Smooth muscle cell (in vitro differentiated cells): ENCODE results near the gene RIOK3. TPM values are rescaled to one million over a fixed set of nuclear protein-coding genes. Genes with fewer than 3 reads are reported as not detected.
A peak's percentile ranks its signal among the peaks of the same experiment; 100 is the strongest.
"Not testable (repeated sequence)": the region's sequence is repeated elsewhere in the genome, so short reads cannot be mapped to it uniquely, and the experiment has no call there.

Source experiments
- DNase-seq: peaks from one replicate; lab custom pipeline; 2025; ENCODE audit not compliant: unreplicated experiment; lab: John Stamatoyannopoulos, UW
- H2AFZ ChIP-seq: fragments of 200-600 bp; sonication (generic); 2 replicates; pipeline ENCODE4 v1.6.0; 2016; ENCODE audit warnings: antibody characterized with exemption, low read depth, mild to moderate bottlenecking
- H3F3A ChIP-seq: fragments of 200-600 bp; sonication (generic); 2 replicates; pipeline ENCODE4 v1.6.0; 2017; ENCODE audit warnings: antibody characterized with exemption, low read depth
- H3K27ac ChIP-seq: fragments of 200-600 bp; sonication (generic); 2 replicates; pipeline ENCODE4 v1.5.1; 2016; ENCODE audit warnings: low read depth, mild to moderate bottlenecking
- H3K27me3 ChIP-seq: fragments of 200-600 bp; sonication (generic); 2 replicates; pipeline ENCODE4 v1.6.1; 2016; ENCODE audit warnings: low read depth, mild to moderate bottlenecking
- H3K36me3 ChIP-seq: fragments of 200-600 bp; sonication (generic); 2 replicates; pipeline ENCODE4 v1.5.1; 2016; ENCODE audit warnings: low read depth
- H3K4me1 ChIP-seq: fragments of 200-600 bp; sonication (generic); 2 replicates; pipeline ENCODE4 v1.5.1; 2016; ENCODE audit warnings: low read depth
- H3K4me2 ChIP-seq: fragments of 200-600 bp; sonication (generic); 2 replicates; pipeline ENCODE4 v1.6.0; 2016; ENCODE audit warnings: mild to moderate bottlenecking
- H3K4me3 ChIP-seq: fragments of 200-600 bp; sonication (generic); 2 replicates; pipeline ENCODE4 v1.5.1; 2016; ENCODE audit warnings: mild to moderate bottlenecking
- H3K79me2 ChIP-seq: fragments of 200-600 bp; sonication (generic); 2 replicates; pipeline ENCODE4 v1.6.0; 2016; ENCODE audit warnings: low read depth, mild to moderate bottlenecking
- H3K9ac ChIP-seq: fragments of 200-600 bp; sonication (generic); 2 replicates; pipeline ENCODE4 v1.6.0; 2016; ENCODE audit warnings: low read depth
- H3K9me3 ChIP-seq: fragments of 200-600 bp; sonication (generic); replicated peaks from 2 replicates; pipeline ENCODE4 v1.5.1; 2016; ENCODE audit warnings: low read depth
- H4K20me1 ChIP-seq: fragments of 200-600 bp; sonication (generic); 2 replicates; pipeline ENCODE4 v1.6.0; 2016; ENCODE audit warnings: low read depth
- CTCF ChIP-seq: fragments of 200-600 bp; sonication (generic); IDR thresholded peaks from 2 replicates; pipeline ENCODE4 v1.5.1; 2017; ENCODE audit warnings: borderline replicate concordance, mild to moderate bottlenecking, antibody characterized with exemption; ENCODE audit not compliant: insufficient read depth, poor library complexity, severe bottlenecking
- WGBS: methylation state at CpG from one replicate; pipeline ENCODE4 v1.1.7; 2016; ENCODE audit warnings: low lambda C conversion rate; 5-methylcytosine and 5-hydroxymethylcytosine counted together
- polyA plus RNA-seq: library from polyadenylated mRNA; unstranded; fragments of >200 nt; fragmentation: Nextera tagmentation; extraction: Ambion mirVana; gene quantifications from 2 replicates; pipeline ENCODE4 v1.2.1, GENCODE V29; 2016
- total RNA-seq: library from RNA; depleted of rRNA; stranded (reverse); fragments of >200 nt; gene quantifications from 2 replicates; pipeline ENCODE4 v1.2.3, GENCODE V29; 2014

The RIOK3 gene
- total and polyA plus RNA-seq, 2 experiments from 2014 or later, result 56.0 to 79.9 TPM

- H3K27me3 ChIP-seq, result no peaks in the 10 kb centered on the region
- H3K79me2 ChIP-seq, result no peaks in the 10 kb centered on the region
- 75% methylated on average over 8 of the region's 8 CpGs for WGBS
- peaks cover 8% of the 10 kb centered on the region for H4K20me1 ChIP-seq
- no peak overlapping the region for H3K4me2 ChIP-seq
- H3K36me3 ChIP-seq, result peaks cover 21% of the 10 kb centered on the region
- no peak for DNase-seq
- H3F3A ChIP-seq, result peaks cover 15% of the 10 kb centered on the region
- no peak overlapping the region for H2AFZ ChIP-seq
- H3K9me3 ChIP-seq, result no peaks in the 10 kb centered on the region
- no peak overlapping the region for H3K27ac ChIP-seq
- no peak overlapping the region for H3K9ac ChIP-seq
- TF ChIP-seq CTCF, result no peak
- no peaks in the 10 kb centered on the region for H3K4me1 ChIP-seq
- no peak overlapping the region for H3K4me3 ChIP-seq
Observed at GRCh38 chr18:23484561-23485182, 31.6 kb downstream of the RIOK3 start.

GRCh38 chr18:23485386-23485785 is 32.3 kb downstream of the RIOK3 start:
- Histone ChIP-seq H4K20me1 (peaks cover 3% of the 10 kb centered on the region), H3K36me3 (peaks cover 14% of the 10 kb centered on the region), H3K9ac (no peak overlapping the region), H3F3A (peaks cover 10% of the 10 kb centered on the region), H2AFZ (no peak overlapping the region), H3K79me2 (no peaks in the 10 kb centered on the region), H3K27me3 (no peaks in the 10 kb centered on the region), H3K9me3 (no peaks in the 10 kb centered on the region), H3K4me2 (no peak overlapping the region), H3K4me3 (no peak overlapping the region), H3K4me1 (no peaks in the 10 kb centered on the region), H3K27ac (no peak overlapping the region)
- TF ChIP-seq CTCF, result no peak
- no peak for DNase-seq
- 91% methylated on average over 7 of the region's 7 CpGs for WGBS

- peak overlapping the region; percentile 12 for H3K4me3 ChIP-seq
- no peak for DNase-seq
Observed at GRCh38 chr18:23487738-23488570, 34.9 kb downstream of the RIOK3 start.

GRCh38 chr18:23489586-23489985 is 36.5 kb downstream of the RIOK3 start:
- H3K27me3 ChIP-seq, H3K9ac ChIP-seq, H4K20me1 ChIP-seq, H3K4me1 ChIP-seq, H3F3A ChIP-seq, H3K27ac ChIP-seq, H3K9me3 ChIP-seq, H2AFZ ChIP-seq, DNase-seq, H3K4me3 ChIP-seq, H3K4me2 ChIP-seq, H3K36me3 ChIP-seq, H3K79me2 ChIP-seq: not testable (repeated sequence)
- WGBS, result 96% methylated on average over 5 of the region's 5 CpGs

More at GRCh38 chr18:23487738-23488570, 34.9 kb downstream of the RIOK3 start:
- Histone ChIP-seq H3K4me1 (no peaks in the 10 kb centered on the region), H2AFZ (peak overlapping the region; percentile 46), H3K27me3 (no peaks in the 10 kb centered on the region), H3K79me2 (no peaks in the 10 kb centered on the region), H3K9ac (no peak overlapping the region), H3K4me2 (peak overlapping the region; percentile 50), H3K9me3 (no peaks in the 10 kb centered on the region), H4K20me1 (no peaks in the 10 kb centered on the region), H3K27ac (no peak overlapping the region), H3K36me3 (no peaks in the 10 kb centered on the region), H3F3A (peaks cover 10% of the 10 kb centered on the region)
- WGBS, result 60% methylated on average over 14 of the region's 14 CpGs
- no peak for TF ChIP-seq CTCF
